MM.1S (cell line): ENCODE data around the gene CREB3L4.
A peak's percentile ranks its signal among the peaks of the same experiment; 100 is the strongest.

Source experiments
- DNase-seq: peaks from one replicate; pipeline ENCODE4 v3.0.0-alpha.2; 2015
- H2AFZ ChIP-seq: fragments of 300-600 bp; sonication (generic); 2 replicates; pipeline ENCODE4 v1.6.0; 2016; ENCODE audit warnings: antibody characterized with exemption, low read length
- H3F3A ChIP-seq: fragments of 300-600 bp; sonication (generic); 2 replicates; pipeline ENCODE4 v1.6.1; 2016; ENCODE audit warnings: mild to moderate bottlenecking, antibody characterized with exemption, low read length, moderate library complexity, mixed read lengths; ENCODE audit not compliant: insufficient read depth
- H3K27ac ChIP-seq: fragments of 300-600 bp; sonication (generic); 2 replicates; pipeline ENCODE4 v1.5.1; 2016; ENCODE audit warnings: mild to moderate bottlenecking, low read length
- H3K27me3 ChIP-seq: fragments of 300-600 bp; sonication (generic); replicated peaks from 2 replicates; pipeline ENCODE4 v1.6.0; 2016; ENCODE audit warnings: low read length; ENCODE audit not compliant: insufficient read depth
- H3K36me3 ChIP-seq: fragments of 300-600 bp; sonication (generic); replicated peaks from 2 replicates; pipeline ENCODE4 v1.6.1; 2016; ENCODE audit warnings: mild to moderate bottlenecking, low read length, mixed read lengths; ENCODE audit not compliant: insufficient read depth
- H3K4me1 ChIP-seq: fragments of 300-600 bp; sonication (generic); 2 replicates; pipeline ENCODE4 v1.6.1; 2016; ENCODE audit warnings: low read length, mixed read lengths
- H3K4me2 ChIP-seq: fragments of 300-600 bp; sonication (generic); 2 replicates; pipeline ENCODE4 v1.6.0; 2016; ENCODE audit warnings: low read depth, low read length
- H3K4me3 ChIP-seq: fragments of 300-600 bp; sonication (generic); 2 replicates; pipeline ENCODE4 v1.5.1; 2016; ENCODE audit warnings: low read length, mixed read lengths
- H3K79me2 ChIP-seq: fragments of 300-600 bp; sonication (generic); 2 replicates; pipeline ENCODE4 v1.6.1; 2016; ENCODE audit warnings: mixed run types, low read length, mixed read lengths
- H3K9ac ChIP-seq: fragments of 300-600 bp; sonication (generic); 2 replicates; pipeline ENCODE4 v1.6.1; 2016; ENCODE audit warnings: low read length, mixed read lengths
- H3K9me2 ChIP-seq: fragments of 300-600 bp; sonication (generic); replicated peaks from 2 replicates; pipeline ENCODE4 v1.6.1; 2016; ENCODE audit warnings: mild to moderate bottlenecking, low read length, mixed read lengths; ENCODE audit not compliant: insufficient read depth
- H3K9me3 ChIP-seq: fragments of 300-600 bp; sonication (generic); replicated peaks from 2 replicates; pipeline ENCODE4 v1.6.1; 2016; ENCODE audit warnings: mild to moderate bottlenecking, low read length, mixed read lengths; ENCODE audit not compliant: insufficient read depth
- H4K20me1 ChIP-seq: fragments of 300-600 bp; sonication (generic); 2 replicates; pipeline ENCODE4 v1.6.1; 2016; ENCODE audit warnings: mild to moderate bottlenecking, low read length, moderate library complexity, mixed read lengths; ENCODE audit not compliant: insufficient read depth
- EZH2 ChIP-seq: fragments of 300-600 bp; sonication (generic); optimal IDR thresholded peaks from 2 replicates; pipeline ENCODE3; 2017; ENCODE audit warnings: low read depth, mild to moderate bottlenecking, antibody characterized with exemption, low read length, mixed read lengths
- EZH2phosphoT487 ChIP-seq: fragments of 300-600 bp; sonication (generic); IDR thresholded peaks from 2 replicates; pipeline ENCODE4 v1.6.1; 2018; ENCODE audit warnings: antibody characterized with exemption, low read length
- TF ChIP-seq, protein P1 (sequence below): fragments of 300-600 bp; sonication (generic); IDR thresholded peaks from 2 replicates; pipeline ENCODE4 v1.5.1; 2016; ENCODE audit warnings: antibody characterized with exemption, low read length, mixed read lengths

The CREB3L4 gene

DNA sequence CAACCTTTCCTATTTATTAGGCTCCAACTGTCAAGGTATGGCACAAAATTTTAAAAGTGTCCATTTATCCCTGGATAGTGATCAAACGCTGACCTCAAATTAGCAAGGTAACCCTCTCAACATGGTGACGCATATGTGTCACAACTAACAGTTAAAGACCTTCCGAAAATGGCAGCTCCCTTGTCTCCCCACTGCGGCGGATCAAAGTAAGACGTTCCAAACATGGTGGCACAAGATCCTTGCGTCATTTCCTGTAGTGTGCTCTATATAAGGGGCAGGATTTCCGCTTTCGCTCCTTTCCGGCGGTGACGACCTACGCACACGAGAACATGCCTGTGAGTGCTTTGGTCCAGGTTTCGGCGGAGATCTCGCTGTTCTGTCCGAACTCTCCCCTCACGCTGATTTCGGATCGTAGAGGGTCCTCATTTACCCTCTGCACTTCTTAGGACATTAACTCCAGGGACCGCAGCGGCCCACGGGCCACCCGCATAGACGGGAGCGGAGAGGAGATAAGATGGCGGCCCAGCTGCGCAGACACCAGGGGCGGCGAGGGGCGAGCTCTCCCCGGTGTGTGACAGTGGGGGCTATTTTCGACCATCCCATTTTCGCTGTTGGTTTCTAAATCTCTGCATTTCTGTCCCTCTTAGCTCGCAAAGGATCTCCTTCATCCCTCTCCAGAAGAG lies 22.9 kb downstream of the CREB3L4 start, which contains the start of gene RPS27:
Gene RPS27 (plus strand): TSS at position 295 of the 683 bp plus-strand sequence. CDS start 35 bp downstream, at position 330.
- peaks cover 15% of the 10 kb centered on the region for H3K4me1 ChIP-seq
- H3K4me3 ChIP-seq, result peak within 1 kb of the TSS; percentile 89
- TF ChIP-seq, protein P1, sequence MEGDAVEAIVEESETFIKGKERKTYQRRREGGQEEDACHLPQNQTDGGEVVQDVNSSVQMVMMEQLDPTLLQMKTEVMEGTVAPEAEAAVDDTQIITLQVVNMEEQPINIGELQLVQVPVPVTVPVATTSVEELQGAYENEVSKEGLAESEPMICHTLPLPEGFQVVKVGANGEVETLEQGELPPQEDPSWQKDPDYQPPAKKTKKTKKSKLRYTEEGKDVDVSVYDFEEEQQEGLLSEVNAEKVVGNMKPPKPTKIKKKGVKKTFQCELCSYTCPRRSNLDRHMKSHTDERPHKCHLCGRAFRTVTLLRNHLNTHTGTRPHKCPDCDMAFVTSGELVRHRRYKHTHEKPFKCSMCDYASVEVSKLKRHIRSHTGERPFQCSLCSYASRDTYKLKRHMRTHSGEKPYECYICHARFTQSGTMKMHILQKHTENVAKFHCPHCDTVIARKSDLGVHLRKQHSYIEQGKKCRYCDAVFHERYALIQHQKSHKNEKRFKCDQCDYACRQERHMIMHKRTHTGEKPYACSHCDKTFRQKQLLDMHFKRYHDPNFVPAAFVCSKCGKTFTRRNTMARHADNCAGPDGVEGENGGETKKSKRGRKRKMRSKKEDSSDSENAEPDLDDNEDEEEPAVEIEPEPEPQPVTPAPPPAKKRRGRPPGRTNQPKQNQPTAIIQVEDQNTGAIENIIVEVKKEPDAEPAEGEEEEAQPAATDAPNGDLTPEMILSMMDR, result no peak
- no peak for TF ChIP-seq EZH2
- no peak for TF ChIP-seq EZH2phosphoT487
- H3K27me3 ChIP-seq, result 0 out of 2 replicates have a peak, but pooled peaks cover 3% of the 10 kb centered on the region
- peaks cover 53% of the 10 kb centered on the region for H3F3A ChIP-seq
- peak within 1 kb of the TSS; percentile 64 for H2AFZ ChIP-seq
- peak within 1 kb of the TSS; percentile 63; the same call in 1 of the 2 replicates for H3K27ac ChIP-seq
- peak; percentile 100 for DNase-seq
- H3K9ac ChIP-seq, result peak within 1 kb of the TSS; percentile 92
- H3K4me2 ChIP-seq, result peak within 1 kb of the TSS; percentile 60
- peaks cover 17% of the 10 kb centered on the region for H3K36me3 ChIP-seq
- no peaks in the 10 kb centered on the region for H3K9me3 ChIP-seq
- no peaks in the 10 kb centered on the region for H4K20me1 ChIP-seq
- no peaks in the 10 kb centered on the region for H3K9me2 ChIP-seq
- peaks cover 21% of the 10 kb centered on the region for H3K79me2 ChIP-seq

DNA sequence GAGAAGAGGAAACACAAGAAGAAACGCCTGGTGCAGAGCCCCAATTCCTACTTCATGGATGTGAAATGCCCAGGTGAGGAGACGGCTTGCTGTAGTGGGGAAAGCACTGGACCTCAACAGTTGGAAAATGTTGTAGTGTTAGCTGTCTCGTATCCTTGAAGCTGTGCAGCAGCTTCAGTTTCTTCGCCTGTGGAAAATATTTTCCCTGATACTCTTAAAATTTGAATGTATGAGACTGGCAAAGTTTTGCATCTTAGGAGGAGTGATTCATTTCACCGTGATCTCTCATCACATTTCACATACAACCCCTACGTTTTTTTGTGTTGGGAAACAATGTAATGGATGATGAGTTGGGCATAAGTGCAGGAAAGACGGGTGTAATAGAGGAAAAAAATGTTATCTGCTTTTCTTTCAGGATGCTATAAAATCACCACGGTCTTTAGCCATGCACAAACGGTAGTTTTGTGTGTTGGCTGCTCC lies 23.5 kb downstream of the CREB3L4 start:
- Histone ChIP-seq H3K27me3 (no peaks in the 10 kb centered on the region), H3K79me2 (peaks cover 21% of the 10 kb centered on the region), H3K4me1 (peaks cover 15% of the 10 kb centered on the region), H3K4me3 (peak overlapping the region; percentile 89), H3K9me2 (no peaks in the 10 kb centered on the region), H3K36me3 (peaks cover 17% of the 10 kb centered on the region), H3K27ac (peak overlapping the region; percentile 63; the same call in 1 of the 2 replicates), H3K9ac (peak overlapping the region; percentile 92), H3K9me3 (no peaks in the 10 kb centered on the region), H4K20me1 (no peaks in the 10 kb centered on the region), H3F3A (peaks cover 55% of the 10 kb centered on the region), H2AFZ (0 out of 2 replicates have a peak overlapping the region, but pooled peaks have one; percentile 29), H3K4me2 (peak overlapping the region; percentile 60)
- DNase-seq, result no peak
- TF ChIP-seq EZH2 (no peak), EZH2phosphoT487 (no peak)
- TF ChIP-seq, protein P1, result no peak

DNA sequence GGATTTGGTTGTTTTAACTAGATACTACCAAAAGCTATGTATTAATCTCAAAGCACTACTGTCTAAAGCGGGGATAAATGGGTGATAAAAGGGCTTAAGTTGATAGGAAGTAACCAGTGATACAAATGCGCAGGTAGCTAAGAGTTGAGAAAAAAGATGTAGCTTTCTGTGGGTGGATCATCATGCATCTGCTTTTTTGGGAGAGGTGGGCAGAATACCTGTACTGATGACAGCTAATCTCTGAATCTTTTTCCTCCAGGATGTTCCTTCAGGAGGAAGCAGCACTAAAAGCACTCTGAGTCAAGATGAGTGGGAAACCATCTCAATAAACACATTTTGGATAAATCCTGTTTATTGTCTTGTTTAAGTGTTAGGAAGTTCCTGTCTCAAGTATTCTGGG lies 24.1 kb downstream of the CREB3L4 start:
- Histone ChIP-seq H3K27me3 (no peaks in the 10 kb centered on the region), H3K4me1 (peaks cover 15% of the 10 kb centered on the region), H3K9ac (peak overlapping the region; percentile 92; the same call in 1 of the 2 replicates), H4K20me1 (no peaks in the 10 kb centered on the region), H3K79me2 (peaks cover 21% of the 10 kb centered on the region), H3K36me3 (peaks cover 17% of the 10 kb centered on the region), H2AFZ (no peak overlapping the region), H3K9me2 (no peaks in the 10 kb centered on the region), H3K27ac (peak overlapping the region; percentile 63; the same call in 1 of the 2 replicates), H3K4me2 (peak overlapping the region; percentile 60), H3K4me3 (peak overlapping the region; percentile 89), H3K9me3 (no peaks in the 10 kb centered on the region), H3F3A (peaks cover 54% of the 10 kb centered on the region)
- no peak for DNase-seq
- TF ChIP-seq, protein P1, result no peak
- no peak for TF ChIP-seq EZH2
- TF ChIP-seq EZH2phosphoT487, result no peak
